Stimulated activated CD8-positive, alpha-beta memory T cell treated with anti-CD3 and anti-CD28 coated beads, Interleukin-12 subunit alpha, Interleukin-12 subunit beta, amount 100 ng/mL, for 4 hours (primary cell): Measurements from ENCODE around the gene NR2F1-AS1.
"Not testable (repeated sequence)": the region's sequence is repeated elsewhere in the genome, so short reads cannot be mapped to it uniquely, and the experiment has no call there.

Experiments used
- DNase-seq: peaks from one replicate; pipeline ENCODE4 v3.0.0-alpha.2; 2020; ENCODE audit warnings: low read depth

Gene NR2F1-AS1

DNA sequence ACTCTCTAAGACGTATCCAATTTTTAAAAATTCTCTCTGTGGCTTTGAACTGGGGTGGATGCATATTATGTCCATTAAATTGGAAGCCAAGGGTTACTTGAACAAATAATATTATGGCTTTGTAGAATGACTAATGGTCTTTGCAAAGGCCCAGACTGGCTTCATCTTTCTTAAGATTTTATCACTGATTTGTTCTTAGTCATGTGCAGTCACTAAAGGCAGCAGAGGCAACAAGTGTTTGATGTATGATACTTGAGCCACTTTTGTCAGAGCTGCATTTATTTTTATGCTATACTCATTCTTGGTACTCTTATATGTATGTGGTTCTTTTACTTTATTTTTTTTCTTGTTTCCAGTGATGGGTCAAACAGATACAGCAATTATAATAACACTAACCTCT lies 152.2 kb downstream of the NR2F1-AS1 start:
- no peak for DNase-seq

DNA sequence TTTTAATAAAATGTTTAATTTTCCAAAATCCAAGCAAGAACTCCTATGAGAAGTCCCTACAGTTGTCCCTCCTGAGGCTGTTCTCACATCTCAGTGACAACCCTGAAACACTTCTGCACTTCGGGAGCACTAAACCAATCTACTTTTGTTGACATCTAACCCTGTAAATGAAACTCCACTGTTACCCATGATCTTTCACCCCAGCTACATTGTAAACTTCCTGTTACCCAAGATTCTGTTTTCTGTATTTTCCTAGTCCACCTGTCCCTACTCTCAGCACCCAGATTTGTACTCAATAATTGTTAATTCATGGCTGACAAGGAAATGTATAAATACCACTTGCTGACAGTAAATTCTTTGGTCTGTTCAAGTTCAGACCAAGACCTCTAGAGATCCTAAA lies 153.7 kb downstream of the NR2F1-AS1 start:
- no peak for DNase-seq

GRCh38 chr5:93425096-93425495 lies 155.9 kb downstream of the NR2F1-AS1 start:
- DNase-seq = no peak

DNA sequence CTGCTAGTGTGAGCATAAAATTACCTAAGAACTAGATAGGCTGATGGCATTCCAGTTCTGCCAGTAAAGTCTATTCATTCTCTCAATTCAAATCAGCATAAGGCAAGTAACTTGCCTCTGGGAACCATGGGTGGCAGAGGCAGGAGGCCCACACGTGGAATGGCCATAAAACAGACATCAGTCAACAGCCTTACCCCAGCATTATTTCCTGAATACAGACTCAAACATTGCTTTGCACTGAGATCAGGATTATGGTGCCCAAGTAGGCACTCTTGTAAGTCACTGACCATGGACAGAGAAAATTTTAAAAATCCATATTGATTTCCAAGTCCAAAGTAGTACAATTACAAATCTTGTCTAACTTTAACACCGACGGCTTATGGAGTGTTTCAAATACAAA lies 157.7 kb downstream of the NR2F1-AS1 start:
- no peak for DNase-seq

GRCh38 chr5:93422652-93423280 lies 158.3 kb downstream of the NR2F1-AS1 start:
- DNase-seq = no peak

- no peak for DNase-seq
Observed at GRCh38 chr5:93421987-93422401, 159.0 kb downstream of the NR2F1-AS1 start.

GRCh38 chr5:93421468-93421867 lies 159.6 kb downstream of the NR2F1-AS1 start:
- no peak for DNase-seq

GRCh38 chr5:93417490-93417889 lies 163.5 kb downstream of the NR2F1-AS1 start:
- DNase-seq = no peak

DNA sequence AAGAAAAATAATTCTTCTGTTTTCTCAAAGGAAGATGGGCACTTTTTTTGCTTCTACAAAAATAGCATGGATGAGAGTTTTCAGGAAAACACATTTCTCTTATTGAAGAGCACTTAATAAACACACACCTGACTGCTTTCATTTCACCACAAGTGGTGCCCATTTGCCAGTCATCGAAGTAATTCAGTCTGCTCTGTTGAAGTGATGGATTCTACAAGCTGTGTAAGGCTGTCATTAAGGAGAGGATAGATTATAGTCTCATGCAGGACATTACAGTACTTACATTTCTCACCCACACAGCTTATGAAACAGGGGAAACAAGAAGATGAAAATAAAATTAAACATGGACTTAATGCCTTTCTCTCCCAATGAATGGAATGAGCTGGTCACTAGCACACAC lies 165.2 kb downstream of the NR2F1-AS1 start:
- DNase-seq = no peak

GRCh38 chr5:93411716-93412115 lies 169.3 kb downstream of the NR2F1-AS1 start:
- DNase-seq = no peak

GRCh38 chr5:93409691-93410090 lies 171.3 kb downstream of the NR2F1-AS1 start:
- DNase-seq = no peak

GRCh38 chr5:93407454-93407853 lies 173.6 kb downstream of the NR2F1-AS1 start:
- DNase-seq = no peak

- DNase-seq = no peak
Observed at GRCh38 chr5:93406971-93407401, 174.0 kb downstream of the NR2F1-AS1 start.

DNA sequence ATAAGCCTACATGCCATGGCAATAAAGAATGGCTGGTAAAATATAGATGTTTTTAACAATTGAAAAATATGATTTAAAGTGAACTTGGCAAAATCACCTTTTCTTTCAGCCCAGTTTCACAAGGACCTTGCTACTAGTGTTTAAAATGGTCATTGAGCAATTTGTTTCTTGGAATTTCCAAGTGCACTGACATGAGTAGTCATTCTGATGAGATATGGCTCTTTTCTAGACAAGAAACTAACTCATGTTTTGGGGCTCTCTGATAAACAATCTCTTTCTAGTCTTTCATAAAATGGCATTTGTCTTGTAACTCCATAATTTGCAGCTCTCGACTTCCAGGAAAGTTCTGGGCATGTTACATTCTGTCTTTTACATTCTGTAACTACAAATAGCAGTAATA lies 176.8 kb downstream of the NR2F1-AS1 start:
- no peak for DNase-seq

- DNase-seq = no peak
Observed at GRCh38 chr5:93403141-93403928, 177.7 kb downstream of the NR2F1-AS1 start.

- no peak for DNase-seq
Observed at GRCh38 chr5:93402451-93402850, 178.6 kb downstream of the NR2F1-AS1 start.

GRCh38 chr5:93401634-93402213 lies 179.3 kb downstream of the NR2F1-AS1 start:
- DNase-seq = no peak

GRCh38 chr5:93399675-93400074 lies 181.3 kb downstream of the NR2F1-AS1 start:
- DNase-seq = no peak

DNA sequence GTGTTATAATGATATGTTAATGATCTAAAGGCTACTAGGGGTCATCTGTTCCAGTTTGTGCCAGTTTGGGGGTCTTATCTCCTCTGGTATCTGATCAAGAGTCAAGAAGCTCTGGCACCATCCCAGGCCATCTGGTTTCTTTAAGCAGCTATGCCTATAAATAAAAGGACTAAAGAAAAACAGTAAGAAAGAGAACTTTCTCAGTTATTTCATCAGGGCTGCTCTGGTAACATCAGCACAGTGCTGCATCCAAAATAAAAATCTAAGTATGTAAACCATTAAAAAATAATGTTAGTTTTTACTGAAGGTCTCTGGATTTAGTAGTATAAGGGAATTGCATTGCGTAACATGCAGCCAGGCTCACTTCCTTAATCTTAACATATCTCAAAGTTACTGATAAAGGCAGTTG lies 185.0 kb downstream of the NR2F1-AS1 start:
- DNase-seq = no peak

- DNase-seq = no peak
Observed at GRCh38 chr5:93395010-93395409, 186.0 kb downstream of the NR2F1-AS1 start.

GRCh38 chr5:93394301-93394700 lies 186.7 kb downstream of the NR2F1-AS1 start:
- no peak for DNase-seq

DNA sequence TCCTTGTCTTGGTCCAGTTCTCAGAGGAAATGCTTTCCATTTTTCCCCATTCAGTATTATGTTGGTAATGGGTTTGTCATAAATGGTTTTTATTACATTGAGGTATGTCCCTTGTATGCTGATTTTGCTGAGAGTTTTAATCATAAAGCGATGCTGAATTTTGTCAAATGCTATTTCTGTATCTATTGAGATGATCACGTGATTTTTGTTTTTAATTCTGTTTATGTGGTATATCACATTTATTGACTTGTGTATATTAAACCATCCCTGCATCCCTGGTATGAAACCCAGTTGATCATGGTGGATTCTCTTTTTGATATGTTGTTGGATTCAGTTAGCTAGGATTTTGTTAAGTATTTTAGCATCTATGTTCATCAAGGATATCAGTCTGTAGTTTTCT lies 189.8 kb downstream of the NR2F1-AS1 start:
- not testable (repeated sequence) for DNase-seq

- DNase-seq = no peak
Observed at GRCh38 chr5:93385655-93386054, 195.4 kb downstream of the NR2F1-AS1 start.
